Measurements from ENCODE around the gene SORBS1.

SORBS1 gene

DNA sequence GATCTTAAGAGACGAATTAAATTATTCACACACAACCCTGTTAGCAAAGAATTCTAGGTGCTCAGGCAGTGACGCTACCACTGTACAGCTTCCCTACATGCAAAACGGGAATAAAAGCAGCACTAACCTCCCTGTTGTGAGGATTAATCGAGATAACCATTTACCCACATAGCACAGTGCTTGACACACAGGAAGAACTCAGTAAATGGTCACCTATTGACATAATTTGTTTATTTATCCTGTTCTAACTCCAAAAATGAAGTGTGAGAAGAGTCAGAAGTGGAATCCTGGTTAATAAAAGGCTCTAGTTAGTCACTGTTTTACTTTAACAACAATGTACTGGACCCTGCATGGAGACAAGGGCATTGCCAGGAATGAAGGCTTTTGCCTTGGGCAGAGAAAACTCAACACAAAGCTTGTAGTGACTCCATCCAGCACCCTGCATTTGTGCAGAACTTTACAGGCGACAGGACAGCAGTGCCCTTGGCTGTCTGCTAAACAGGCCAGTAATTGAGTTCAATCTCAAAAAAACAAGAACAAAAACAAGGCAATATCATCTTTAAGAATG lies 103.8 kb downstream of the SORBS1 start:
- no peak for FAIRE-seq

DNA sequence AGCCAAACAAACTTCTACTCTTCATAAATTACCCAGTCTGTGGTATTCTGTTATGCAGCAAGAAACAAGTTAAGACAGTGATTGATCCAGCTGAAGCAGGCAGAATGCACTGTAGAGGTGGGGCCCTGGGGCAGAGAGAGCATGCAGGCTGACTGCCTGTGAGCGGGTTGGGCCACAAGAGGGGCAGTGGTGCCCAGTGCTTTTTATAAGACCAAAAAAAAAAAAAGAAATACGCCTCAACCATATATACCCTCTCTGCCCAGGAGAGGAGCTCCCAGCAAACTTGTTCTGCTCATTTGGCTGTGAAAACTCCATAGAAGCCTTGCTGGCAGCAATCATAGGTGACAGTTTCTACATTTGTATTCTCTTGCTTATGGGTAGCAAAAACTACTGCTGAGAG lies 104.7 kb downstream of the SORBS1 start:
- no peak for FAIRE-seq

- FAIRE-seq = no peak
Measured at GRCh38 chr10:95454940-95455339, 106.2 kb downstream of the SORBS1 start.

DNA sequence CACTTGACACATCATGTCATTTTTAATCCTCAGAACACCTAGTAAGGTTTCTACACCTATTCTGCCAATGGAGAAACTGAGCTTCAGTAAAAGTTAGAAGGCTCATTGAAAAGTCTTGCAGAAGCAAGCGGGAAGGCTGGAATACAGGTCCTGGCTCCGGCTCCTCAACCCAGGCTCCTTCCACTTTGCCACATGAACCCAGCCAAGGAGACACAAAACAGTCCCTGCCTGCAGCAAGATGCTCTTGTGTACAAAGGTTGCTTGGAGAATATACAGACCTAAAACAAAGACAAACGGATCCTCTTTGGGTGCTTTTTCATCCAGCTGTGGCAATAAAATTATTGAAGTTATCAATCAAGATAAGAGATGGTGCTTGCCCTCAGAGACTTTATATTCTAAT lies 106.8 kb downstream of the SORBS1 start:
- FAIRE-seq = no peak

DNA sequence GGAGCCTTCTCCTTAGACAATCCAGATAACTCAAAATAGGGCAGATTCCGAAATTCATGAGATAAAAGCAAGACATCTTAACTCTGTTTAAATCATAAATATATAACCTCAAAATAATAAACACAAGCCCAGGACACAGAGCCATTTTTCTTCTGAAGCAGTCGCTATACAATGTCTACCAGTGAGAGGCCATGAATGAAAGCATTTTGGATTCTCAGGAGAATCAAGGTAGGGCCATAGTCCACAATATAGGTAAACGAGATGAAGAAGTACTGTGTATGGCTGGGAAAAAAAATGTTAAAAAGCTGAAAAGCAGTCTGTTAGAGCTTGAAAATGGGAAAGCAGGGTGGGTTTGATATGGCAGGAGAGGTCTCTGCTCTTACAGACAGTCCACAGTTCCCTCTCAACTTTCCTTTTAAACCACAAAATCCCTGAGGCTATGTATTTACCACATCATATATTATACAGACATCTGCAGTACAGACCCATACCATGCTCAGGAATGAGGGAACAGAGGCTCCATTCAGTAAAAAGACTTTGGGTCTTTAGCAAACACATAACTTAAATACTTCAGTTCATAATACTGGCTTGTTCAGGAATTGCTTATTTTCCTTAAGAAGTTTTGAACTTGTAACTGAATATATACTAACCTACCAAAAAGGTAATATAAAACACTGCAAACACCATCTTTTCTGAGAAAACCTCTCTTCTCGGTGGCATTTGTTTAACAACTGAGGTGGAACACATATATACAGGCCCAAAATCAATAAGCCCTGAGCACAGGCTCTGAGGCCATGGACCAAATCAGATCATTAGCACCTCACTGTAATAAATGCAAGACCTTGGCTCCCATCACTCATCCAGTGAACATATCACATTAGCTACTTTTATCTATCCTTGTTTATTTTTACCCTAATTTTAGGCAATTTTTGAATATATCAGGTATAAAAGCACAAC lies 109.3 kb downstream of the SORBS1 start:
- no peak for FAIRE-seq

DNA sequence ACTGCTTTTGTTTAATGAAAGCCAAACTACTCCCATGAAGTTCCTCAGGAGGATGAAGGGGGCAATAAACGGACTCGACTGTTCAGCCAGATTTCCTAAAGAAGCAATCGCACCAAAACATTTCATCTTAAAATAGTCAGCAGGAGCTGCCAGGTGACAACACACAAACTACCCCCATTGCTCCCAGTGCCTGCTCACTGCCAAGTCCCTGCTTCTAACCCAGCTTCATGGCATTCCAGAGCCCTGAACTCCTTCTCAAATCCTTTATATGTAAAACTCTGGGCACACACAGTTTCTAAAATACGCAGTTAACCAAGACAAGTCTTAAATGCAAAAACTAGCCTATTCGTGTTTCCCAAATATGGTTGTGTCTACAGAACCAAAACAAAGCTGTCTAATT lies 110.0 kb downstream of the SORBS1 start:
- FAIRE-seq = no peak

DNA sequence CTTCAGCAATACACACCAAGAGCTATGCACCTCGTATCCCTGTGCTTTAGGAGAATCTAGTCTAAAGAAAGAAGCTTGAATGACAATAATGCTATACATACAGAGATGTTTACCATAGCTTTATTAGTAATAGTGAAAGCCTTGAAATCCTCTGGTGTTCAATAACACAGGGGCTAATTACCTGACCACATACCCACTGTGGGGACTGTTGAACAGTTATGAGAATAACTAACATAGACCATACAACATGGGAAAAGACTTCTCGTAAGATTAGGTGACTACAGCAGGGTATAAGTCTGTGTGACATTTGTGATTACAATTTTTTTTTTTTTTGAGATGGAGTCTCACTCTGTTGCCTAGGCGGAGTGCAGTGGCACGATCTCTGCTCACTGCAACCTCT lies 111.0 kb downstream of the SORBS1 start:
- no peak for FAIRE-seq

DNA sequence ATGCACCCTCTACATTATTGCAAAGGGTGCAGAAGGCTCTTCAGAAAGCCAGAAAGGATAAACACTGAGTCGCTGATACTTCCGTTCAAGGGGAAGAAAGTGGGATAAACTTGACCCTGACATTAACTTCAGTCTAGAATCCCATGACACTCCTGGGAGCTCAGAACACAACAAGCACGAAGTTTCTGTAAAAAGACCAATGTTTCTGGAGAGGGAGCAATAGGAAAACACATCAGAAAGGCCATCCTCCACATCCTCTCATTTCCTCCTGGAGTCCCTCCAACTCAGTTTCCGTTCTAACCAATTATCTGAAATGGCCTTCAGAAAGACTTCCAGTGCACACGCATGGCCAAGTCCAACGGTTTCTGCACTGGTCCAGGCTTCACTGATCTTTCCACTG lies 113.5 kb downstream of the SORBS1 start:
- FAIRE-seq = no peak

DNA sequence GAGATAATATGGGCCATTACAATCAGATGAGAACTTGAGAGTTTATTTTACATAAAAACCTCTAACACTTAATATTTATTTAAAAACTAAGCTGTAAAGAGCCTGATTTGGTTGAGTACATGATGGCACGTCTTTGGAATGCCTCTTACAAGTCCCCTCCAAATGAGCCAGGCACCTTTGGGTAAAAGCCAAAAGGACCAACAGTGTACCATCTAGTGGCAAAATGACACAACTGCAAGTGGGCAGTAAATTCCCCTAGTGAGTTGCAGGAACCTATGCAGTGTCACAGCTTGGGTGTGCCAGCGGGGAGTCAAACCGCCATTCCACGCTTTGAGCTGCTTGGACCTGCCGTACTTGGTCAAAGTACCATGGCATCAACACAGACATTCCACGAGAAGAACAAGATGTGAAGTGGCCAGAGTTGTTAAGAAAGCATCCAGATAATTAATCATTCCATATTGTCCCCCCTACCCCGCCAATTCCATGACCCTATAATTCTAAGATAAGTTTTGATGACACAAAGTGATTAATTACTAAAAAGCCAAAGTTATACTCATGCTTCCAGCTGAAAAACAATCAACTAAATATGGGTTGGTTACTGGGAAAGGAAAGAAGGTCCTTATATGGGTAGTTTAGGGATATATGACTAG lies 115.2 kb downstream of the SORBS1 start:
- peak; percentile 82 for FAIRE-seq

GRCh38 chr10:95445223-95445836 lies 115.8 kb downstream of the SORBS1 start:
- no peak for FAIRE-seq

DNA sequence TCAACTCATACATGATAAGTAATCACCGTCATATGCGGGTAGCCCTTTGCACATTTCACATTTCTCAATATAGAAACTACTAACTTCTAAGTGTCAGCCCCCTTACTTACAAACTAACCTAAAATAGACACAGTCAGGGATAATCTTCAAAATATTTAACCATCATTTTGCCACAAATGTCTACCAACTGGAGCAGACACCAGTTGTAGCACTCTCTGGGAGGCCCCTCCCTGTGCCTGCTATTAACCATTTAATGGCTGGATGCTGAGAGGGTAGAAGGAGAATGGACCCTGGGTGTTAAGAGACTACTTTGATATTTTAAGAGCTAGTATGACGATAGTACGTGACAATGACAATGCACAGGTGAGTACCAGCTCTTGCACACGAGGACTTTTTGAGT lies 116.4 kb downstream of the SORBS1 start:
- FAIRE-seq = no peak

GRCh38 chr10:95443636-95444035 lies 117.5 kb downstream of the SORBS1 start:
- no peak for FAIRE-seq

GRCh38 chr10:95442341-95442740 lies 118.8 kb downstream of the SORBS1 start:
- no peak for FAIRE-seq

DNA sequence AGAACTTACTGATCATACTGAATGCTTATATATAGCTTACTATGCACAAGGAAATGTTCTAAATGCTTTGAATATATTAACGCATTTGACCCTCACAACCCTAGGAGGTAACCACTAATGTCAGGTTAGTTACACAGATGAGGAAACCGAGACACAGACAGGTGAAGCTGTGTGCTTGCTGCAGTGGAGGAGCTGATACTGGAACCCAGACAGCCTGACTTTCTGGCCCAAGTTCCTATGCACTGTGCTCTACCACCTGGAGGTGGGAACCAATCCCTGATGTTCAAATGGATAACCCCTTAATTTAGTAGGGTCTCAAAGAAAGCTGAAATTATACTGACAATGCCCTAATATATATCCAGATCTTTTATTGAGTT lies 119.6 kb downstream of the SORBS1 start:
- FAIRE-seq = no peak

GRCh38 chr10:95440756-95441546 lies 120.2 kb downstream of the SORBS1 start:
- no peak for FAIRE-seq

GRCh38 chr10:95440038-95440725 lies 121.0 kb downstream of the SORBS1 start:
- no peak for FAIRE-seq

DNA sequence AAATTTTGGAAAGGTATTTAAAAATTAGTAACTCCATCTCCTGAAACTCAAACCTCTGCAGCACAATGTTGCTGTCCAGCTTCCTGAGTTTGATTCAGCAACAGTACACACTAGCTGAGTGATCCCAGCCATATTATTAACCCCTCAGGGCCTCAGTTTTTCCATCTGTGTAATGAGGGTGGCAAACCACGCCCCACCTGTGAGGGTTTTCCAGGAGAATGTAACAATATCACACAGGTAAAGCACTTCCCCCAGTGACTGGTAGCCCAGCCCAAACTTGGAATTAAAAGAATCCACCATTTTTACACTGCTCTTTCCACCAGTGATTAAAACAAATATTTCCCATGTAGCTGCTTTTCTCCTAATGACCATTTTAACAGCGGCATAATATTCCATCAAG lies 122.4 kb downstream of the SORBS1 start:
- FAIRE-seq = no peak

GRCh38 chr10:95437669-95438068 lies 123.5 kb downstream of the SORBS1 start:
- no peak for FAIRE-seq

DNA sequence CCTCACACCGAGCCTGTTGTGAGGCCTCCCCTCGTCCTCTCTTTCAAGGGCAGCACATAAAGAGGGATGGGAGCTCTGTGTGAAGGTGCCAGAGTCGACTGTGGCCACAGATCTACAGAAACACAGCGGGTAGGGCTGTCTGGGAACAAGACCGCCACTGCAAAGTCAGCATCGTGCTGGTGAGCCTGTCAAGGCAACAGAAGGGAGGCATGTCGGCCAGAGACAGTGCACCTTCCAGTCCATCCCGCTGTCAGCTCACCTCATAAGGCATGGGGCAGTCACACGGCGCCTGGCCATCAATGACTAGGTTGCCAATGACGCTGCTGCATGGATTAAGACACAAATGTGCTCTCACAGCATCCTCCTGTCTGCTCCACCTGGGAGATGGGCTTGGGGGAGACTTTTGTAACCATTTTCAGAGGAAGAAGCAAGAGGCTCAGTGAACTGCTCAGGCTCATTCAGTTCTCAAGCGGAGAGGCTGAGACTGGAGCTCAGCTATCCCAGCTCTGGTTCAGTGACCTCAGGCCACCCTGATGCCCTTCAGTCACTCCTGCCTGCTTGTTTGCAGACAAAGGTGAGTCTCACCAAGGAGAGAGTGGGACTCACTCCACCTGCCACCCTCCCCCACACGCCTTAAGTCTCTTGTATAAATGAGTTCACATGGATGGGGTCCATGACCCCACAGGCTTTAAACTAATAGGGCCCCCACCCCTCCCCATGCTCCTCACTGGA lies 125.5 kb downstream of the SORBS1 start:
- FAIRE-seq = no peak

- no peak for FAIRE-seq
Measured at GRCh38 chr10:95434583-95434982, 126.6 kb downstream of the SORBS1 start.

DNA sequence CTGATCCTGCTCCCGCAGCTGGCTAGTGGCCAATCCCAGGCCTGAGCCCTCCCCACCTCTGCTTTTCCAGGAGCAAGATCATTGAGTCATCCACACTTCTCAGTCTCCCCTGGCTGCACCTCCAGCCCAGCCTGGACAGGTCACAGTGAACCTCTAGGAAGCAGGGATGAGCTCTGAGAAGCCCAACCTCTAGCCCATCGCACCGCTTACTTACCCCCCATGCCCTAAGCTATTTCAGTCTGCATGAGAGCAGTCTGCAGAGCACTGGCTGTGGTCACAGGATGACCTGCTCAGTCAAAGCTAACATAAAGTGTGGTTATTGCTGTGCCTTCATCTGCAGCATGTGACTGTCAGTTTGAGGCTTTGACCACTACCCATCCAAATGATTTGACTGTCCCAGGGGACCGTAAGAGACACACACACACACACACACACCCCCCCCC lies 129.2 kb downstream of the SORBS1 start:
- no peak for FAIRE-seq

All from islet of Langerhans (tissue), 1 donor.